ENCODE results near the gene PIEZO2.

Gene PIEZO2

DNA sequence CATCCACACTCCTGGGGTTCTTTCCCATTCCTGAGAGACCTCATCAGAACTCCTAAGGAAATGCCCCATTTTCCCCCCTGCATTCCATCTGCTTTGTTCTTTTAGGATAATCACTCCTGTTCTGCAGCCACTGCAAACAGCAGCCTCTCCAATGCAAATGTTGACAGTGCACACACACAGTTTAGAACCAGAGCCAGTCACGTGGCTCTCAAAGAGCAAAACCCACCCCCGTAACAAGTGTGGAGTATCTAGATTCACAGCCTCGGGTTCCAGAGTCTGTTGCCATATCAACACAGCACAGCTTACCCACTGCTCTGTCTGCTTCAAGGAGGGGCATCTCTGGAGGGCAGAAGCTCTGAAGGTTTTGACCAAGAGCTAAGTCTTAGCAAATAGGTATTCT, 443.6 kb downstream of the PIEZO2 start:
- Histone ChIP-seq H3K4me3 (replicated peaks; ENCODE audit: insufficient read depth, low read length) (no peak overlapping the region), H3K27me3 (ENCODE audit: insufficient read depth, poor library complexity, severe bottlenecking) (no peaks in the 10 kb centered on the region), H3K27ac (replicated peaks) (no peak overlapping the region)
- DNase-seq (ENCODE audit: low read depth in 1 of 2, low spot score in 1 of 2), result no peak
- TF ChIP-seq, protein P1, sequence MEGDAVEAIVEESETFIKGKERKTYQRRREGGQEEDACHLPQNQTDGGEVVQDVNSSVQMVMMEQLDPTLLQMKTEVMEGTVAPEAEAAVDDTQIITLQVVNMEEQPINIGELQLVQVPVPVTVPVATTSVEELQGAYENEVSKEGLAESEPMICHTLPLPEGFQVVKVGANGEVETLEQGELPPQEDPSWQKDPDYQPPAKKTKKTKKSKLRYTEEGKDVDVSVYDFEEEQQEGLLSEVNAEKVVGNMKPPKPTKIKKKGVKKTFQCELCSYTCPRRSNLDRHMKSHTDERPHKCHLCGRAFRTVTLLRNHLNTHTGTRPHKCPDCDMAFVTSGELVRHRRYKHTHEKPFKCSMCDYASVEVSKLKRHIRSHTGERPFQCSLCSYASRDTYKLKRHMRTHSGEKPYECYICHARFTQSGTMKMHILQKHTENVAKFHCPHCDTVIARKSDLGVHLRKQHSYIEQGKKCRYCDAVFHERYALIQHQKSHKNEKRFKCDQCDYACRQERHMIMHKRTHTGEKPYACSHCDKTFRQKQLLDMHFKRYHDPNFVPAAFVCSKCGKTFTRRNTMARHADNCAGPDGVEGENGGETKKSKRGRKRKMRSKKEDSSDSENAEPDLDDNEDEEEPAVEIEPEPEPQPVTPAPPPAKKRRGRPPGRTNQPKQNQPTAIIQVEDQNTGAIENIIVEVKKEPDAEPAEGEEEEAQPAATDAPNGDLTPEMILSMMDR (IDR thresholded peaks at IDR 0.05; ENCODE audit: insufficient read depth, low read length), result no peak
- TF ChIP-seq REST (IDR thresholded peaks at IDR 0.05; ENCODE audit: insufficient replicate concordance, low read depth), result no peak

- DNase-seq (ENCODE audit: low read depth in 1 of 2, low spot score in 1 of 2), result no peak
- Histone ChIP-seq H3K27me3 (ENCODE audit: insufficient read depth, poor library complexity, severe bottlenecking) (no peaks in the 10 kb centered on the region), H3K27ac (replicated peaks) (no peak overlapping the region), H3K4me3 (replicated peaks; ENCODE audit: insufficient read depth, low read length) (no peak overlapping the region)
- no peak for TF ChIP-seq REST (IDR thresholded peaks at IDR 0.05; ENCODE audit: insufficient replicate concordance, low read depth)
- TF ChIP-seq POLR2AphosphoS5 (IDR thresholded peaks at IDR 0.05; ENCODE audit: low read depth), result no peak
- no peak for TF ChIP-seq SPI1 (IDR thresholded peaks at IDR 0.05; ENCODE audit: borderline replicate concordance, low read depth)
- TF ChIP-seq GABPA (IDR thresholded peaks at IDR 0.05; ENCODE audit: low read depth), result no peak
- TF ChIP-seq, protein P1 (IDR thresholded peaks at IDR 0.05; ENCODE audit: insufficient read depth, low read length), result no peak
Observed at GRCh38 chr18:10705291-10705690, 444.1 kb downstream of the PIEZO2 start.

DNA sequence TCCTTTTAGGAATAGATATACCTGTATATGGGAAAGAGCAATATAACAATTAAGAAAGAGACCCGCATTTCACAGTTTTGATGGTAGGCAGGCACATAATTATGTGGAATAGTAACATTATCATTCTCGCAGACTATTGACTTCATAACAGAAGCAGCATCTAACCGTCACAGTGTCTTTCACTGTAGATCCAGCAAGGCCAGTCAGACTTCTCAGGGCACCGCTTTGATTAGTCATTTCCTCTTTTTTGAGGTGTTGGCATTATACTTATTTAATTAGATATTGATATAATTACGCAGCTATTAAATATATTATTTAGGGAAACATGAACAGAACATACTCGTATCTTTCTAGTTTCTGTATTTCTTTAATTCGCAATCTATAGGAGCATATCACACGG, 447.2 kb downstream of the PIEZO2 start:
- Histone ChIP-seq H3K4me3 (replicated peaks; ENCODE audit: insufficient read depth, low read length) (no peak overlapping the region), H3K27me3 (ENCODE audit: insufficient read depth, poor library complexity, severe bottlenecking) (no peaks in the 10 kb centered on the region), H3K27ac (replicated peaks) (no peak overlapping the region)
- TF ChIP-seq REST (IDR thresholded peaks at IDR 0.05; ENCODE audit: insufficient replicate concordance, low read depth) (no peak), SPI1 (IDR thresholded peaks at IDR 0.05; ENCODE audit: borderline replicate concordance, low read depth) (no peak), GABPA (IDR thresholded peaks at IDR 0.05; ENCODE audit: low read depth) (no peak), POLR2AphosphoS5 (IDR thresholded peaks at IDR 0.05; ENCODE audit: low read depth) (no peak)
- no peak for DNase-seq (ENCODE audit: low read depth in 1 of 2, low spot score in 1 of 2)

DNA sequence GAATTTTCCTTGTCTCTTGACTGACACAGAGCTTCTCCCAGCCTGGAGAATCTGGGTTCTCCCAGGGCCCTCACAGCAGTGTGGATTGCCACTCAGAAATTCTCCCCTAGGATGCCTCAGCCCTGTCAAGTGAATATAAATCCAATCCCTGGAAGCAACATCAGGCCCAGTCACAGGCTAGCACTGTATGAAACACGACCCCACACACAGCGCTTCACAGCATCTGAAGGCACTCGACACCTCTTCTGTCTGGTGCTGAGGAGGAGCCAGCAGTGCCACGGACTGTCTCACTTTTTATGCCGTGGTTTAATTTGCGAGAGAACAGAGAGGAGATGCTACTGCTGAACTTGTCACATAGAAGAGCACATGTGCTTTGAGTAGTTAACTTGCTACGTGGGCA, 459.0 kb downstream of the PIEZO2 start:
- H3K4me3 ChIP-seq (replicated peaks; ENCODE audit: insufficient read depth, low read length), result no peak overlapping the region
- DNase-seq (ENCODE audit: low read depth in 1 of 2, low spot score in 1 of 2), result no peak
- no peak overlapping the region for H3K27ac ChIP-seq (replicated peaks)
- H3K27me3 ChIP-seq (ENCODE audit: insufficient read depth, poor library complexity, severe bottlenecking), result peaks cover 5% of the 10 kb centered on the region
- TF ChIP-seq, protein P1 (IDR thresholded peaks at IDR 0.05; ENCODE audit: insufficient read depth, low read length), result no peak
- no peak for TF ChIP-seq POLR2AphosphoS5 (IDR thresholded peaks at IDR 0.05; ENCODE audit: low read depth)
- TF ChIP-seq SPI1 (IDR thresholded peaks at IDR 0.05; ENCODE audit: borderline replicate concordance, low read depth), result no peak
- TF ChIP-seq GABPA (IDR thresholded peaks at IDR 0.05; ENCODE audit: low read depth), result no peak
- no peak for TF ChIP-seq REST (IDR thresholded peaks at IDR 0.05; ENCODE audit: insufficient replicate concordance, low read depth)
